ENCODE measurements around the gene NAPB. TPM values are rescaled to one million over a fixed set of nuclear protein-coding genes. Genes with fewer than 3 reads are reported as not detected.

Gene NAPB
- total and polyA plus RNA-seq, 7 experiments from 2014 or later, result 5.5 to 20.4 (median 12.5) TPM

DNA sequence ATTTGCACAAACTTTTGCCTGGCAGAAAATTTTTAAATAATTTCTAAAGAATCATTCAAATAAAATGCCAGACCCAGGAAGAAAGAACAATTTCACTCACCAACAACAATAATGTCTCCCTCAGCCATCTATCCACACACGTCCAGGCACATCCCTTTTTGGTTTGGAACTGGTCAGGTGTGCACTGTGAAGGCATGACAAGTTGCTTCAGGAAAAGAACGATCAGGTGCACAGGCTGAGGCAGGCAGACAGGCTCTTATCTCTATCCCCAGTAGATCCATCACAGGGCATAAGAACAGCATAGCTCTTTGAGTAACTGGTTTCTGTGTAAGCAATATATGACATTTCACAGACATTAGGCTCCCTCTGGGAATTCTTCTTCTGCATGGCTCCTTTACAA lies 88.8 kb downstream of the NAPB start:
- H3K4me3 Mint-ChIP-seq, result no peak overlapping the region
- CTCF ChIA-PET, result no interaction called here

DNA sequence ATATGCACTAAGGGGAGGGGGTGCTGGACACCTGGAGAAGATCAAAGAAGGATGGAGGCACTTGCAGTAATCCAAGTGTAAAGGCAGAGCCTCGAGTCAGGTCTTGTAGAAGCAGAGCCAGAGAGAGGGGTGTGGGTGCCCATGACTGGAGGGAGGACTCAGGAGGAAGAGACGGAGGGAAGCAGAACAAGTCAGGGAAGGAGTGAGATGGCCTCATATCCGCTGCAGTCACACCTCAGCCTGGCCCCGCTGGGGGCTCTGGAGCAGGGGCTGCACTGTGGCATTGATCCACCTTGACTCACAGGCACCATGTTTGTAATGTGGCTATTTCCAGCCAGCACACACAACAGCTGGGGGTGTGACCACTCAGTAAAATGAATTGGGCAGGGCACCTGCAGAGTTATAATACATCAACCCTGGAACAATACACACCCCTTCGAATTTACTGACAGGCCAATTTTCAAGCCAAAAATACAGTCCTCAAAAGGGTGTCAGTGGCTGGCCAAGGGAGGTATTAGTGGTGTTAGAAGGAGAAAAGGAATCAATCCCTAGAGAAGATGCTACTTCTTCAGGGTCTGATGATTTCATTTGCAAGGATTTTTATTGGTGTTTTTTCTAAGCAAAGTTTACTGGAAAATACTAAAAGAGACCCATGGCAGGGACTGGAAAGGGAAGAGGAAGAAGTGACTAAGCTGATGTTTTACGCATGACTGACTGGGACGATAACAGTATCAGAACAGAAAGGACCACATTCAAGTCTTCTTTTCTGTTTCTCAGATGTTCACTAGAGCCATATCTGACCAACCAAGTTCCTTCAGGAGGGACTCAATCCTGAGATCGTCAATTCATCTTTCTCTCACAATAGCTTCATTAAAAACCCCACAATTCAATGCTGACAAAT lies 89.6 kb downstream of the NAPB start:
- intact Hi-C loops (cut with micrococcal nuclease), result no loop called here
- Histone ChIP-seq H3K9me3 (ENCODE audit: control insufficient read depth in 2 of 3, low read length in 3 of 3) (no peaks in the 10 kb centered on the region), H3K27ac (ENCODE audit: low read depth, low read length) (no peak overlapping the region), H3K4me1 (ENCODE audit: control insufficient read depth in 2 of 2, insufficient read depth in 2 of 2, low read length in 2 of 2) (no peaks in the 10 kb centered on the region), H3K27me3 (ENCODE audit: control insufficient read depth in 2 of 2, insufficient read depth in 2 of 2, low read length in 2 of 2) (no peaks in the 10 kb centered on the region), H3K36me3 (ENCODE audit: control insufficient read depth in 2 of 3, insufficient read depth in 3 of 3, low read length in 3 of 3) (no peaks in the 10 kb centered on the region), H3K4me3 (ENCODE audit: low read length) (no peak overlapping the region)
- no peak overlapping the region for H3K27ac Mint-ChIP-seq
- ATAC-seq (no peak), DNase-seq (peak in 1 of 9 donors; percentile 3)
- H3K36me3 Mint-ChIP-seq, result peaks cover 0 to 11% (median 0%) of the 10 kb centered on the region in 5 donors
- H3K4me3 Mint-ChIP-seq, result no peak overlapping the region
- POLR2A ChIA-PET, result no interaction called here
- no peaks in the 10 kb centered on the region for H3K27me3 Mint-ChIP-seq
- CTCF ChIA-PET, result no interaction called here
- peaks cover 0 to 2% (median 0%) of the 10 kb centered on the region in 11 donors for H3K9me3 Mint-ChIP-seq
- peaks cover 0 to 15% (median 0%) of the 10 kb centered on the region in 7 donors for H3K4me1 Mint-ChIP-seq

More for the DNA sequence above, 88.8 kb downstream of the NAPB start:
- H3K27me3 ChIP-seq (ENCODE audit: control insufficient read depth in 2 of 2, insufficient read depth in 2 of 2, low read length in 2 of 2), result no peaks in the 10 kb centered on the region
- H3K4me3 ChIP-seq (ENCODE audit: low read length), result no peak overlapping the region
- H3K36me3 ChIP-seq (ENCODE audit: control insufficient read depth in 2 of 3, insufficient read depth in 3 of 3, low read length in 3 of 3), result no peaks in the 10 kb centered on the region
- H3K9me3 ChIP-seq (ENCODE audit: control insufficient read depth in 2 of 3, low read length in 3 of 3), result no peaks in the 10 kb centered on the region
- H3K4me1 Mint-ChIP-seq, result peaks cover 0 to 20% (median 0%) of the 10 kb centered on the region in 7 donors
- ATAC-seq (no peak), DNase-seq (peak in 1 of 9 donors; percentile 2)
- peaks cover 0 to 2% (median 0%) of the 10 kb centered on the region in 11 donors for H3K9me3 Mint-ChIP-seq
- no peaks in the 10 kb centered on the region for H3K4me1 ChIP-seq (ENCODE audit: control insufficient read depth in 2 of 2, insufficient read depth in 2 of 2, low read length in 2 of 2)
- H3K27me3 Mint-ChIP-seq, result no peaks in the 10 kb centered on the region
- no peak overlapping the region for H3K27ac ChIP-seq (ENCODE audit: low read depth, low read length)
- no peak overlapping the region for H3K27ac Mint-ChIP-seq
- intact Hi-C loops (cut with micrococcal nuclease), result no loop called here
- POLR2A ChIA-PET, result no interaction called here
- H3K36me3 Mint-ChIP-seq, result peaks cover 0 to 11% (median 0%) of the 10 kb centered on the region in 5 donors

DNA sequence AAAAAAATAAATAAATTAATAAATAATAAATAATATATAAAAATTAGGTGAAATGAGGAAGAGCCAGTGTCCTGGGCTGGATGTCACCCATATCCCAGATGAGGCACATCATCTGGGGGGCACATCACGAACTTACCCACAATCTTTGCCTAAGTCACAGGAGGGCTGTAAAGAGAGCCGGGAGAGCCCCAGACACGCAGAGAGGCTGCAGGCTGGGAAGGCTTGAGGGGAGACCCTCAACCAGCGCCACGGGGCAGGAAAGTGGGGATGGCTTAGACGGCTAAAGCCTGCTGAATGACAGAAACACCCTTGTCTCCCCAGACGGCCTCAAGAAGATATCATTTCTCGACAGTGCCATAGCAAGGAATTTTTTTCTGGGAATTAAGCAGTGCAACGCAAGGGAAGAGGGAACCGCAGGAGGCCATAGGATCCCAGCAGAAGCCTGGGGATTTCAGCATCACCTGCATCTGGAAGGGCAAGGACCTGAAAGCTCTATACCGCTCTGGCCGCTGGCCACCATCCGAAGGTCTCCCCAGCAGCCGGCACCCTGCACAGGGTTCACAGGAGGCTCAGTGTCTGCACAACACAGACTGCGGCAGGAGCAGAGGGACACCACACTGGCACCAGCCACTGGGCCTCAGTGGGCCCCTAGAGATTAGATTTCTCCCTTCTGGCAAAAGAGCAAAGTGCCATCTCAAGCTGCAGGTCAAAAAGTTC lies 93.5 kb downstream of the NAPB start:
- CTCF ChIA-PET, result no interaction called here
- no peaks in the 10 kb centered on the region for H3K4me1 ChIP-seq (ENCODE audit: control insufficient read depth in 2 of 2, insufficient read depth in 2 of 2, low read length in 2 of 2)
- Mint-ChIP-seq H3K4me3 (no peak overlapping the region), H3K4me1 (no peaks in the 10 kb centered on the region), H3K27me3 (peaks cover 0 to 10% (median 0%) of the 10 kb centered on the region in 5 donors), H3K27ac (no peak overlapping the region), H3K9me3 (peaks cover 0 to 2% (median 0%) of the 10 kb centered on the region in 11 donors), H3K36me3 (peaks cover 0 to 11% (median 0%) of the 10 kb centered on the region in 5 donors)
- ATAC-seq (no peak), DNase-seq (peak in 1 of 9 donors; percentile 3)
- intact Hi-C loops (cut with micrococcal nuclease), result no loop called here
- POLR2A ChIA-PET, result no interaction called here
- H3K9me3 ChIP-seq (ENCODE audit: control insufficient read depth in 2 of 3, low read length in 3 of 3), result no peaks in the 10 kb centered on the region
- no peaks in the 10 kb centered on the region for H3K27me3 ChIP-seq (ENCODE audit: control insufficient read depth in 2 of 2, insufficient read depth in 2 of 2, low read length in 2 of 2)
- no peak overlapping the region for H3K27ac ChIP-seq (ENCODE audit: low read depth, low read length)
- H3K36me3 ChIP-seq (ENCODE audit: control insufficient read depth in 2 of 3, insufficient read depth in 3 of 3, low read length in 3 of 3), result no peaks in the 10 kb centered on the region
- no peak overlapping the region for H3K4me3 ChIP-seq (ENCODE audit: low read length)

DNA sequence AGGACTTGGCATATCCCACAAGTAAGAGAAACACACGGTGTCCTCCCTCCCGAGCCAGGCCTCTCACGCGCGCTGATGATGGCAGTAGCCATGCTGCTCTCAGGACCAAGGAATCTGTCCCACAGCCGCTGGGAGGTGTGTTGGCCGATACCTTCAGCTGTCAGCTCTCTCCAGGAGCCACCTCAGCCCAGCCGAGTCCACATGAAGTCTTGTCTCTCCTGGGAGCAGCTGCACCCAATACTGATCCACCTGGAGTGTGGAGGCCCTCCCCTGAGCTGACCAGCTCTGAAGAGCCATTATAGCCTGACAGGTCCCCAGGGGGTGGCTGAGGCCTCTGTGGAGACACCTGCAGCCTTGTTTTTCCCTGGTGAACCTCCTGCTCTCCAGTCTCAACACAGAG lies 94.5 kb downstream of the NAPB start:
- Histone ChIP-seq H3K4me3 (ENCODE audit: low read length) (no peak overlapping the region), H3K27me3 (ENCODE audit: control insufficient read depth in 2 of 2, insufficient read depth in 2 of 2, low read length in 2 of 2) (no peaks in the 10 kb centered on the region), H3K27ac (ENCODE audit: low read depth, low read length) (no peak overlapping the region), H3K9me3 (ENCODE audit: control insufficient read depth in 2 of 3, low read length in 3 of 3) (no peaks in the 10 kb centered on the region), H3K4me1 (ENCODE audit: control insufficient read depth in 2 of 2, insufficient read depth in 2 of 2, low read length in 2 of 2) (no peaks in the 10 kb centered on the region), H3K36me3 (ENCODE audit: control insufficient read depth in 2 of 3, insufficient read depth in 3 of 3, low read length in 3 of 3) (no peaks in the 10 kb centered on the region)
- Mint-ChIP-seq H3K36me3 (peaks cover 0 to 9% (median 0%) of the 10 kb centered on the region in 5 donors), H3K4me3 (no peak overlapping the region), H3K27ac (no peak overlapping the region), H3K9me3 (peaks cover 0 to 2% (median 0%) of the 10 kb centered on the region in 11 donors), H3K4me1 (no peaks in the 10 kb centered on the region), H3K27me3 (peaks cover 0 to 10% (median 0%) of the 10 kb centered on the region in 5 donors)
- intact Hi-C loops (cut with micrococcal nuclease), result no loop called here
- DNase-seq, result peak in 1 of 9 donors; percentile 1
- ChIA-PET CTCF (no interaction called here), POLR2A (no interaction called here)
- no peak for ATAC-seq

DNA sequence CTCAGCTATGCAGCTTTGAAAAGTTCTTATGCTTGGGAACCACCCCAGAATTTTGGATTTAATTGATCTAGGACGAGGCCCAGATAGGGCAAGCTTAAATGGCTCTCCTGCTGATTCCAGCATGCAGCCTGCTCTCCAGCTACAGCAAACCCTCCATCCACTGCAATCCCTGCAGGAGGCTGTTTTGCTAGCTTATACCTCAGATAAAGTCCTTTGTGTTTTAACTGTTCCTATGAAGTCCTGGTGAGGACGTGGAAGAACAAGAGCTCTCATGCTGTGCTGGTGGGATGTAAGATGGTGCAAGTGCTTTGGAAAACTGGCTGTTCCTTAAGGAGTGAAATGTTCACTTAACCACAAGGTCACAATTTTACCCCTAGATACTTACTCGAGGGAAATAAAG lies 96.2 kb downstream of the NAPB start:
- H3K9me3 ChIP-seq (ENCODE audit: control insufficient read depth in 2 of 3, low read length in 3 of 3), result no peaks in the 10 kb centered on the region
- DNase-seq, result no peak
- no peaks in the 10 kb centered on the region for H3K36me3 ChIP-seq (ENCODE audit: control insufficient read depth in 2 of 3, insufficient read depth in 3 of 3, low read length in 3 of 3)
- ATAC-seq, result no peak
- intact Hi-C loops (cut with micrococcal nuclease), result no loop called here
- Mint-ChIP-seq H3K4me3 (no peak overlapping the region), H3K27me3 (peaks cover 0 to 10% (median 0%) of the 10 kb centered on the region in 5 donors), H3K9me3 (peaks cover 0 to 3% (median 0%) of the 10 kb centered on the region in 11 donors), H3K36me3 (no peaks in the 10 kb centered on the region), H3K27ac (no peak overlapping the region), H3K4me1 (no peaks in the 10 kb centered on the region)
- H3K4me3 ChIP-seq (ENCODE audit: low read length), result no peak overlapping the region
- H3K4me1 ChIP-seq (ENCODE audit: control insufficient read depth in 2 of 2, insufficient read depth in 2 of 2, low read length in 2 of 2), result no peaks in the 10 kb centered on the region
- no peak overlapping the region for H3K27ac ChIP-seq (ENCODE audit: low read depth, low read length)
- POLR2A ChIA-PET, result no interaction called here
- no peaks in the 10 kb centered on the region for H3K27me3 ChIP-seq (ENCODE audit: control insufficient read depth in 2 of 2, insufficient read depth in 2 of 2, low read length in 2 of 2)
- CTCF ChIA-PET, result no interaction called here
